ENCODE data around the gene ITGB4.

ITGB4 gene

DNA sequence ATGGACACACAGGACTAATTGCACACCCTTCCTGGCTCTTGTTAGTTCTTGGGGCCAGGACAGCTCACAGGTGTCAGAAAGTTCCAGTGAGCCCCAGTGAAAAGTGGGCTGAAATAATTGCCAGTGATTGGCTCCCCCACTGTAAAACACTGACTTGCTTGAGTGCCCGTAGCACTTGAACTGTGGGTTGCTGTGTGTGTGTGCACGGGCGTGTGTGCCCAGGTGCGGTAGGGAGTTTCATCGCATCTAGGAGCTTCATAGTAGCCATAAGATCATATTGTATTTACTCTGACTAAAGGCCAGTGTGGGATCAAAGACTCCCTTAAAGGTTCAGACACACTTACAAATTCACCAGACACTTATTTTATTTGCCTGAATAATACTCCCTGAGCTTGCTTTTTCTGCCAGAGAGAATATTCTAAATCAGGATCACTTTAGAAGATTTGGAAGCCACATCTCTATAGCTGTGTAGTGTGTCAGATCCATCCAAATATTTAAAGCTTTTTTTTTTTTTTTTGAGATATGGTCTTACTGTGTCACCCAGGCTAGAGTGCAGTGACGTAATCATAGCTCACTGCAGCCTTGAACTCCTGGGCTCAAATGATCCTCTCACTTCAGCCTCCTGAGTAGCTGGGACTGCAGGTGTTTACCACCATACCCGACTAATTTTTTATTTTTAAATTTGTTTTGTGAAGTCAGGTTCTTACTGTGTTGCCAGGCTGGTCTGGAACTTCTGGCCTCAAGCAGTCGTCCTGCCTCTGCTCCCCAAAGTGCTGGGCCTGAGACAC is 74.8 kb downstream of the ITGB4 start:
- no peak for TF ChIP-seq TEAD4 (IDR thresholded peaks at IDR 0.05)
- TF ChIP-seq CREB1 (IDR thresholded peaks at IDR 0.05; ENCODE audit: low read depth) = no peak
- no peak for TF ChIP-seq EP300 (IDR thresholded peaks at IDR 0.05; ENCODE audit: borderline replicate concordance)
- no peak for TF ChIP-seq YY1 (IDR thresholded peaks at IDR 0.05; ENCODE audit: low read depth)
- TF ChIP-seq, protein P1, sequence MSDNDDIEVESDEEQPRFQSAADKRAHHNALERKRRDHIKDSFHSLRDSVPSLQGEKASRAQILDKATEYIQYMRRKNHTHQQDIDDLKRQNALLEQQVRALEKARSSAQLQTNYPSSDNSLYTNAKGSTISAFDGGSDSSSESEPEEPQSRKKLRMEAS (IDR thresholded peaks at IDR 0.05) = no peak
- TF ChIP-seq, protein P2, sequence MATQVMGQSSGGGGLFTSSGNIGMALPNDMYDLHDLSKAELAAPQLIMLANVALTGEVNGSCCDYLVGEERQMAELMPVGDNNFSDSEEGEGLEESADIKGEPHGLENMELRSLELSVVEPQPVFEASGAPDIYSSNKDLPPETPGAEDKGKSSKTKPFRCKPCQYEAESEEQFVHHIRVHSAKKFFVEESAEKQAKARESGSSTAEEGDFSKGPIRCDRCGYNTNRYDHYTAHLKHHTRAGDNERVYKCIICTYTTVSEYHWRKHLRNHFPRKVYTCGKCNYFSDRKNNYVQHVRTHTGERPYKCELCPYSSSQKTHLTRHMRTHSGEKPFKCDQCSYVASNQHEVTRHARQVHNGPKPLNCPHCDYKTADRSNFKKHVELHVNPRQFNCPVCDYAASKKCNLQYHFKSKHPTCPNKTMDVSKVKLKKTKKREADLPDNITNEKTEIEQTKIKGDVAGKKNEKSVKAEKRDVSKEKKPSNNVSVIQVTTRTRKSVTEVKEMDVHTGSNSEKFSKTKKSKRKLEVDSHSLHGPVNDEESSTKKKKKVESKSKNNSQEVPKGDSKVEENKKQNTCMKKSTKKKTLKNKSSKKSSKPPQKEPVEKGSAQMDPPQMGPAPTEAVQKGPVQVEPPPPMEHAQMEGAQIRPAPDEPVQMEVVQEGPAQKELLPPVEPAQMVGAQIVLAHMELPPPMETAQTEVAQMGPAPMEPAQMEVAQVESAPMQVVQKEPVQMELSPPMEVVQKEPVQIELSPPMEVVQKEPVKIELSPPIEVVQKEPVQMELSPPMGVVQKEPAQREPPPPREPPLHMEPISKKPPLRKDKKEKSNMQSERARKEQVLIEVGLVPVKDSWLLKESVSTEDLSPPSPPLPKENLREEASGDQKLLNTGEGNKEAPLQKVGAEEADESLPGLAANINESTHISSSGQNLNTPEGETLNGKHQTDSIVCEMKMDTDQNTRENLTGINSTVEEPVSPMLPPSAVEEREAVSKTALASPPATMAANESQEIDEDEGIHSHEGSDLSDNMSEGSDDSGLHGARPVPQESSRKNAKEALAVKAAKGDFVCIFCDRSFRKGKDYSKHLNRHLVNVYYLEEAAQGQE (IDR thresholded peaks at IDR 0.05; ENCODE audit: low read depth) = no peak
- TF ChIP-seq, protein P3, sequence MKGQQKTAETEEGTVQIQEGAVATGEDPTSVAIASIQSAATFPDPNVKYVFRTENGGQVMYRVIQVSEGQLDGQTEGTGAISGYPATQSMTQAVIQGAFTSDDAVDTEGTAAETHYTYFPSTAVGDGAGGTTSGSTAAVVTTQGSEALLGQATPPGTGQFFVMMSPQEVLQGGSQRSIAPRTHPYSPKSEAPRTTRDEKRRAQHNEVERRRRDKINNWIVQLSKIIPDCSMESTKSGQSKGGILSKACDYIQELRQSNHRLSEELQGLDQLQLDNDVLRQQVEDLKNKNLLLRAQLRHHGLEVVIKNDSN (IDR thresholded peaks at IDR 0.05) = no peak
- TF ChIP-seq NFIC (IDR thresholded peaks at IDR 0.05) = no peak
- TF ChIP-seq TAF1 (IDR thresholded peaks at IDR 0.05; ENCODE audit: low read depth) = no peak
- no peak for TF ChIP-seq TCF12 (IDR thresholded peaks at IDR 0.05; ENCODE audit: low read depth)
- TF ChIP-seq CEBPB (IDR thresholded peaks at IDR 0.05) = no peak
- no peak for TF ChIP-seq FOXM1 (IDR thresholded peaks at IDR 0.05; ENCODE audit: borderline replicate concordance, low read depth)
- no peak for TF ChIP-seq ZBTB7A (IDR thresholded peaks at IDR 0.05; ENCODE audit: low read depth)
- no peak for TF ChIP-seq EGR1 (IDR thresholded peaks at IDR 0.05)
- no peak for TF ChIP-seq RAD21 (IDR thresholded peaks at IDR 0.05; ENCODE audit: low read depth)

DNA sequence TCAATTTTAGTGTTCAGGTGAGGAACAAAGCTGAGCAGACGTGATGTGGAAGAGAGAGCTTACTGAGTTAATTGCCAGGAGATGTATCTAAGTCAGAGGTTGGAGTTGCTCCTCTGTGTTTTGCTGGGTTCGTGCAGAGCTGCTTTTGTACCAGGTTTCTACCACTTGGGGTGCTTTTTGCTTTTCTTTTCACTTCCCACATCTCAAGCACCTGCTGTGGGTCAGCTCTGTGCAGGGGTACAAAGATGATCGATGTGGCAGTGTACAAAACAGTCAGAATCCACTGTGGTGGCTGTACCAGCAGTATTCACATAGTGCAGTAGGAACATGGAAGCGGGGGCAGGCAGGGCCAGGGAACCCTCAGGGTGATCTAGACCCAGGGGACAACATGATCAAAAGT is 78.1 kb downstream of the ITGB4 start:
- TF ChIP-seq CREB1 (IDR thresholded peaks at IDR 0.05; ENCODE audit: low read depth) = no peak
- TF ChIP-seq TAF1 (IDR thresholded peaks at IDR 0.05; ENCODE audit: low read depth) = no peak
- no peak for TF ChIP-seq RAD21 (IDR thresholded peaks at IDR 0.05; ENCODE audit: low read depth)
- TF ChIP-seq, protein P3 (IDR thresholded peaks at IDR 0.05) = no peak
- TF ChIP-seq YY1 (IDR thresholded peaks at IDR 0.05; ENCODE audit: low read depth) = no peak
- no peak for TF ChIP-seq EGR1 (IDR thresholded peaks at IDR 0.05)
- no peak for TF ChIP-seq TEAD4 (IDR thresholded peaks at IDR 0.05)
- TF ChIP-seq, protein P1 (IDR thresholded peaks at IDR 0.05) = no peak
- no peak for TF ChIP-seq ZBTB7A (IDR thresholded peaks at IDR 0.05; ENCODE audit: low read depth)
- TF ChIP-seq EP300 (IDR thresholded peaks at IDR 0.05; ENCODE audit: borderline replicate concordance) = no peak

DNA sequence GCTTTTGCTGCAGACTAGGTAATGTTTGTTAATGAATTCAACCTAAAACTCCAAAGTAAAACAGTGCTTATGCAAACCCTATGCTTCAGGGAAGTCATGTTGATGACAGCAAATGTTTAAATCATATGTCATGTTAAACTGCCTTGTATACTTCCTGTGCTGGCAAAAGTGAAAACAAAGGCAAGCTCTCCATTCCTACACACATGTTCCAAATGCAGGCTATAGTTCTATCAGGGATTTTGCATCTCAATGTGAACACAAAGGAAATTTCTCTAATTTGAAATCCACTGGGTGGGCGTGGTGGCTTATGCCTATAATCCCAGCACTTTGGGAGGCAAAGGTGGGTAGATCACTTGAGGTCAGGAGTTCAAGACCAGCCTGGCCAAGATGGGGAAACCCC is 82.6 kb downstream of the ITGB4 start:
- TF ChIP-seq, protein P1 (IDR thresholded peaks at IDR 0.05) = no peak
- TF ChIP-seq EGR1 (IDR thresholded peaks at IDR 0.05) = no peak
- no peak for TF ChIP-seq CREB1 (IDR thresholded peaks at IDR 0.05; ENCODE audit: low read depth)
- TF ChIP-seq TCF12 (IDR thresholded peaks at IDR 0.05; ENCODE audit: low read depth) = no peak
- no peak for TF ChIP-seq EP300 (IDR thresholded peaks at IDR 0.05; ENCODE audit: borderline replicate concordance)
- TF ChIP-seq FOXM1 (IDR thresholded peaks at IDR 0.05; ENCODE audit: borderline replicate concordance, low read depth) = no peak
- TF ChIP-seq TEAD4 (IDR thresholded peaks at IDR 0.05) = no peak
- TF ChIP-seq RAD21 (IDR thresholded peaks at IDR 0.05; ENCODE audit: low read depth) = no peak

DNA sequence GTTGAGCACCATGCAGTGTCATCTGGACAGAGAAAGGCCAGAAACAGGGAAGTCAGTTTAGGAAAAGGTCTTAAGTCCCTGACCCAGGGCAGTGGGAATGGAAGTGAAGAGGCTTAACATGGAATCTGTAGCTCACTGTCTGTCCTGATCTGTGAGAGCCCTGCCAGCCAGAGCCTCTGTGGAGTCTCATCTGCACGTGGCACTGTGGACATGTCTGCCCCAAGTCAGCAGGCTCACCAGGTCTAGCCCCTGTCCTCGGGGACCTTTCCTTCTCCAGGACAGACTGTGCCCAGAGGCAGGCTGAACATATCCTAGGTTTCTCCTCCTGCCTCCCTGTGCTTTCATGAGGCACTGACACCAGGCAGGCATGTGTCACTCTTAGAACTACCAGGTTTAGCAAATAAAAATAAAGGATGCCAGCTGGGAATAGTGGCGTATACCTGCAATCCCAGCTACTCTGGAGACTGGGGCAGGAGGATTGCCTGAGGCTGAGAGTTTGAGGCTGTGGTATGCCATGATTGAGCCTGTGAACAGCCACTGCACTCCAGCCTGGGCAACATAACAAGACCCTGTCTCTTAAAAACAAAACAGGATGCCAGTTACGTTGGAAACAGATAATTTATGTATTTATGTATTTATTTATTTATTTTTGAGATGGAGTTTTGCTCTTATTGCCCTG is 85.7 kb downstream of the ITGB4 start:
- TF ChIP-seq, protein P1 (IDR thresholded peaks at IDR 0.05) = no peak
- TF ChIP-seq EP300 (IDR thresholded peaks at IDR 0.05; ENCODE audit: borderline replicate concordance) (no peak), FOXM1 (IDR thresholded peaks at IDR 0.05; ENCODE audit: borderline replicate concordance, low read depth) (no peak), RAD21 (IDR thresholded peaks at IDR 0.05; ENCODE audit: low read depth) (no peak), YY1 (IDR thresholded peaks at IDR 0.05; ENCODE audit: low read depth) (no peak), TCF12 (IDR thresholded peaks at IDR 0.05; ENCODE audit: low read depth) (no peak)
- TF ChIP-seq, protein P3 (IDR thresholded peaks at IDR 0.05) = no peak
- TF ChIP-seq, protein P2 (IDR thresholded peaks at IDR 0.05; ENCODE audit: low read depth) = no peak

Measured in Ishikawa (cell line).